HCT116 (cell line): ENCODE measurements around the gene SLC35B2. TPM values are rescaled to one million over a fixed set of nuclear protein-coding genes. Genes with fewer than 3 reads are reported as not detected.

Experiments used
- ATAC-seq: fragments of 200-7000 bp; cut with Tn5 transposase; 2 replicates; pipeline ENCODE4 v1.9.1; 2020; ENCODE audit warnings: mild to moderate bottlenecking, moderate library complexity
- Bru-seq: library from RNA; stranded (reverse); fragments of 400-500 nt; gene quantifications from one replicate; lab custom pipeline; 2021; lab: Mats Ljungman, UMichigan
- BruChase-seq, 2 experiments: library from RNA; stranded (reverse); fragments of 400-500 nt; gene quantifications; one replicate each; lab custom pipeline; 2021; lab: Mats Ljungman, UMichigan
- BruUV-seq: library from RNA; stranded (reverse); fragments of 400-500 nt; replicated peaks from 2 replicates; lab custom pipeline; 2021; lab: Mats Ljungman, UMichigan
- CTCF ChIA-PET: fragments of 300-600 bp; sonication (Branson Sonifier 250); formaldehyde crosslinking; loops from one replicate; lab custom pipeline; 2021; ENCODE audit warnings: antibody characterized with exemption; lab: Charles Lee
- POLR2A ChIA-PET: fragments of 300-600, 350-600 bp; sonication (Branson Sonifier 250); formaldehyde crosslinking; loops from one replicate; lab custom pipeline; 2021; ENCODE audit warnings: antibody characterized with exemption; lab: Charles Lee
- RAD21 ChIA-PET, 2 experiments: fragments of 300-600 bp; sonication (Branson Sonifier 250); formaldehyde crosslinking; loops; one replicate each; lab custom pipeline; 2023; ENCODE audit warnings: low total read pairs in 2 of 2; ENCODE audit not compliant: uncharacterized antibody in 2 of 2, unreplicated experiment in 2 of 2, low non-redundant PET in 1 of 2; lab: Charles Lee
- DNase-seq: peaks from one replicate; pipeline ENCODE4 v3.0.0-alpha.2; 2010; ENCODE audit warnings: low read depth, low spot score
- H2AFZ ChIP-seq: fragments of 200-600 bp; shearing (Covaris generic), sonication (generic); 2 replicates; pipeline ENCODE4 v1.6.1; 2017; ENCODE audit warnings: low read depth, mixed run types, mixed read lengths, antibody characterized with exemption, low read length; ENCODE audit not compliant: poor library complexity, severe bottlenecking
- H3K27ac ChIP-seq: 2 replicates; pipeline ENCODE4 v1.5.1; 2012; ENCODE audit warnings: low read depth, low read length
- H3K27me3 ChIP-seq: fragments of 200-600 bp; sonication (generic); 2 replicates; pipeline ENCODE4 v1.6.1; 2016; ENCODE audit warnings: mixed run types, low read length, mixed read lengths; ENCODE audit not compliant: insufficient read depth
- H3K36me3 ChIP-seq, 2 experiments: fragments of 200-500 bp in 1 of 2; fragments of 200-600 bp in 1 of 2; sonication (Bioruptor generic) in 1 of 2; sonication (generic) in 1 of 2; 2 replicates each; pipeline versions ENCODE4 v1.5.1 to v1.6.1; 2014 to 2016; ENCODE audit warnings: low read length in 2 of 2, inconsistent platforms in 1 of 2, mixed read lengths in 1 of 2, mixed run types in 1 of 2; ENCODE audit not compliant: insufficient read depth in 2 of 2, control insufficient read depth in 1 of 2
- H3K4me1 ChIP-seq, 2 experiments: fragments of 200-600 bp in 1 of 2; sonication (generic) in 1 of 2; 2 replicates each; pipeline versions ENCODE4 v1.5.1 to v1.6.1; 2012 to 2017; ENCODE audit warnings: low read length in 2 of 2, inconsistent platforms in 1 of 2, mild to moderate bottlenecking in 1 of 2, mixed read lengths in 1 of 2, mixed run types in 1 of 2, moderate library complexity in 1 of 2; ENCODE audit not compliant: insufficient read depth in 2 of 2, control insufficient read depth in 1 of 2
- H3K4me2 ChIP-seq: fragments of 200-600 bp; sonication (generic); 2 replicates; pipeline ENCODE4 v1.6.1; 2017; ENCODE audit warnings: mixed run types, low read length, mixed read lengths
- H3K4me3 ChIP-seq, 2 experiments: fragments of 200-600 bp in 1 of 2; sonication (generic) in 1 of 2; replicated peaks in 1 of 2; 2 replicates each; pipeline ENCODE4 v1.5.1; 2011 to 2016; ENCODE audit warnings: low read length in 2 of 2, control low read depth in 1 of 2, low read depth in 1 of 2, mild to moderate bottlenecking in 1 of 2, mixed read lengths in 1 of 2, mixed run types in 1 of 2
- H3K79me2 ChIP-seq: fragments of 200-600 bp; sonication (generic); 2 replicates; pipeline ENCODE4 v1.6.1; 2017; ENCODE audit warnings: mild to moderate bottlenecking, mixed run types, low read length, moderate library complexity, mixed read lengths; ENCODE audit not compliant: insufficient read depth
- H3K9ac ChIP-seq: fragments of 200-600 bp; sonication (generic); 2 replicates; pipeline ENCODE4 v1.6.1; 2016; ENCODE audit warnings: low read length, mixed read lengths
- H3K9me2 ChIP-seq: fragments of 200-600 bp; sonication (generic), shearing (Covaris generic); 2 replicates; pipeline ENCODE4 v1.6.1; 2017; ENCODE audit warnings: mixed run types, mild to moderate bottlenecking, moderate library complexity; ENCODE audit not compliant: insufficient read depth
- H3K9me3 ChIP-seq, 2 experiments: fragments of 200-500 bp in 1 of 2; fragments of 200-600 bp in 1 of 2; sonication (Bioruptor generic) in 1 of 2; sonication (generic) in 1 of 2; 2 replicates each; pipeline ENCODE4 v1.6.1; 2014 to 2017; ENCODE audit warnings: low read length in 2 of 2, mixed read lengths in 2 of 2, inconsistent platforms in 1 of 2, low read depth in 1 of 2, mild to moderate bottlenecking in 1 of 2, mixed run types in 1 of 2, moderate library complexity in 1 of 2; ENCODE audit not compliant: control insufficient read depth in 1 of 2, insufficient read depth in 1 of 2
- H4K20me1 ChIP-seq: fragments of 200-600 bp; sonication (generic), shearing (Covaris generic); 2 replicates; pipeline ENCODE4 v1.6.1; 2017; ENCODE audit warnings: mixed run types, mild to moderate bottlenecking, moderate library complexity; ENCODE audit not compliant: insufficient read depth
- ELF1 ChIP-seq: IDR thresholded peaks from 2 replicates; pipeline ENCODE4 v1.6.1; 2012; ENCODE audit warnings: low read depth, borderline replicate concordance
- FOSL1 ChIP-seq: IDR thresholded peaks from 2 replicates; pipeline ENCODE4 v1.6.1; 2012; ENCODE audit warnings: low read depth
- POLR2A ChIP-seq: IDR thresholded peaks from 2 replicates; pipeline ENCODE4 v1.7.0; 2011; ENCODE audit warnings: borderline replicate concordance; ENCODE audit not compliant: insufficient read depth, insufficient read length; ENCODE audit errors: extremely low read depth
- POLR2AphosphoS5 ChIP-seq: IDR thresholded peaks from 2 replicates; pipeline ENCODE4 v1.6.1; 2011; ENCODE audit warnings: mild to moderate bottlenecking, low read depth, low read length, moderate library complexity
- SIN3A ChIP-seq: IDR thresholded peaks from 2 replicates; pipeline ENCODE4 v1.6.1; 2012; ENCODE audit warnings: low read depth
- YY1 ChIP-seq: IDR thresholded peaks from 2 replicates; pipeline ENCODE4 v1.6.1; 2011; ENCODE audit warnings: low read length, low read depth, moderate library complexity, mild to moderate bottlenecking; ENCODE audit not compliant: insufficient replicate concordance; ENCODE audit errors: extremely low read depth
- ZFX ChIP-seq: fragments of 450-650 bp; IDR thresholded peaks from 2 replicates; pipeline ENCODE4 v1.6.1; 2017
- intact Hi-C: fragments of 100-400 bp; cut with micrococcal nuclease; formaldehyde crosslinking; loops from 2 replicates; pipeline ENCODE4 v1.10.0; 2022
- long read RNA-seq: library from polyadenylated mRNA; unstranded; transcript quantifications from one replicate; pipeline ENCODE4 v2.0.0, GENCODE V29; 2021; ENCODE audit not compliant: unreplicated experiment
- polyA plus RNA-seq: library from polyadenylated mRNA; unstranded; fragments of >200 nt; gene quantifications from 2 replicates; pipeline ENCODE4 v1.2.1, GENCODE V29; 2012; ENCODE audit warnings: missing spikeins
- total RNA-seq: library from RNA; stranded (reverse); gene quantifications from one replicate; pipeline ENCODE4 v1.2.1, GENCODE V29; 2021; ENCODE audit not compliant: unreplicated experiment
- TF ChIP-seq, protein P1 (sequence below): IDR thresholded peaks from 2 replicates; pipeline ENCODE4 v1.6.1; 2012
- TF ChIP-seq, protein P2 (sequence below): IDR thresholded peaks from 2 replicates; pipeline ENCODE4 v1.6.1; 2012
- TF ChIP-seq, protein P3 (sequence below), 3 experiments: fragments of 200-600 bp in 1 of 3; sonication (generic) in 1 of 3; IDR thresholded peaks in 2 of 3; conservative IDR thresholded peaks in 1 of 3; 2 replicates each; pipeline ENCODE4 v1.5.1; 2012 to 2017; ENCODE audit warnings: low read depth in 2 of 3, low read length in 2 of 3, antibody characterized with exemption in 1 of 3, borderline replicate concordance in 1 of 3, control low read depth in 1 of 3, mild to moderate bottlenecking in 1 of 3, mixed read lengths in 1 of 3, mixed run types in 1 of 3, moderate library complexity in 1 of 3; ENCODE audit not compliant: insufficient read depth in 1 of 3

Gene SLC35B2, protein sequence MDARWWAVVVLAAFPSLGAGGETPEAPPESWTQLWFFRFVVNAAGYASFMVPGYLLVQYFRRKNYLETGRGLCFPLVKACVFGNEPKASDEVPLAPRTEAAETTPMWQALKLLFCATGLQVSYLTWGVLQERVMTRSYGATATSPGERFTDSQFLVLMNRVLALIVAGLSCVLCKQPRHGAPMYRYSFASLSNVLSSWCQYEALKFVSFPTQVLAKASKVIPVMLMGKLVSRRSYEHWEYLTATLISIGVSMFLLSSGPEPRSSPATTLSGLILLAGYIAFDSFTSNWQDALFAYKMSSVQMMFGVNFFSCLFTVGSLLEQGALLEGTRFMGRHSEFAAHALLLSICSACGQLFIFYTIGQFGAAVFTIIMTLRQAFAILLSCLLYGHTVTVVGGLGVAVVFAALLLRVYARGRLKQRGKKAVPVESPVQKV
- total RNA-seq (50.5 TPM), Bru-seq, nascent RNA (percentile 73 among the genes with signal in this experiment), BruChase-seq, experiment 1, labeled RNA remaining after a 6-hour chase (percentile 94 among the genes with signal in this experiment), BruChase-seq, experiment 2, labeled RNA remaining after a 2-hour chase (percentile 91 among the genes with signal in this experiment)
- polyA plus RNA-seq, result 35.2 and 47.5 TPM in 2 replicates
- long read RNA-seq, transcript SLC35B2-202 (4 exons, 2,043 nt), result major isoform, 156 of 184 reads
- long read RNA-seq, partial matches to known transcripts, result 13 of 184 reads
- long read RNA-seq, other reads (novel, unspliced or antisense), result 11 of 184 reads

DNA sequence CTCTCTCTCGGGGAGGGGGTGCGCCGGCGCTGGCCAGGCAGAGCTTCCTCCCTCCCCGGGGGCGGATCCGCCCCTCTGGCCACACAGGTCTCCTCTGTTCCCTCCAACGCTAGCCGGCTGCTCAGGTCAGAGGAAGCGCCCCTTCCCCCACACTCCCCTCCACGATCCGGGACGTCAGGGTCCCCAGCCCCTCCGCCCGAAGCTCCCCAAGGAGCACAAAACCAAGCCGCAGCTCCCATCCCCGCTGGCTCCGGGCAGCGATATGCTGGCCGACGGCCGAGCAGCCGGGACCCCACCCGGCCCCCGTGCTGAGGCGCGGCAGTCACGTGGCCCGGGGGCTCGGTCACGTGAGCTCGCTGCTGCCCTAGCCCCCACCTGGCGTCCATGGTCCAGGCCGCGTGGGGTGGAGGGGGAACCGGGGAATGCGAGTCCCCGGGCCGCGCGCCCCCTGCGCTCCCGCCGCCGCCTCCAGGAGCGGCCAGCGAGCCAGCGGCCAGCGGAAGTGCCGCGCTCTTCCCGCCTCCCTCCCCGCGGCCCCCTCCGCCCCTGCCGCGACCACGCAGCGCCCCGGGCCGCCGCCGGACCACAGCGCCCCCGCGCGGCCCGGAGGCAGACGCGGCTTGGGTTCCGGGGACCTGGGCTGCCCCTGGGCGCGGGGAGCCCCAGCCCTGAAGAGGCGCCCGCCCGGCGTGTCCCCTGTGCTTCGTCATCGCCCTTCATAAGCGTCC lies at the start of gene SLC35B2:
SLC35B2 (minus strand) TSS at position 504 of the 728 bp plus-strand sequence; CDS start at position 386, 118 bp downstream.
- Histone ChIP-seq H3K9me3 (no peaks in the 10 kb centered on the region), H3K27ac (peak within 1 kb of the TSS; percentile 95), H3K4me2 (peak within 1 kb of the TSS; percentile 99), H3K9me2 (no peaks in the 10 kb centered on the region), H3K27me3 (no peaks in the 10 kb centered on the region), H2AFZ (no peak within 1 kb of the TSS), H3K79me2 (peaks cover 22% of the 10 kb centered on the region), H3K4me1 (peaks cover 2 to 21% of the 10 kb centered on the region in 2 experiments; a peak in 3 of 4 replicates), H4K20me1 (peaks cover 21% of the 10 kb centered on the region; the same call in 1 of the 2 replicates), H3K9ac (peak within 1 kb of the TSS; percentile 93), H3K4me3 (peak within 1 kb of the TSS; percentile 59 to 92), H3K36me3 (peaks cover 19 to 30% of the 10 kb centered on the region in 2 experiments; a peak in 3 of 4 replicates)
- intact Hi-C loops, result loop anchor here (2.0 kb wide), 1 partner anchor 84 kb away; no protein-coding TSS in a partner anchor
- ChIA-PET CTCF (interaction anchor here (0.6 to 2.0 kb wide), 11 partner anchors 9 to 161 kb away, joined by 3 to 16 read pairs (median 4); partner anchors contain the start of genes AARS2 and HSP90AB1), RAD21 (interaction anchor here in 1 of 2 experiments (0.8 kb wide), 1 partner anchor 84 kb away, joined by 3 read pairs; no protein-coding TSS in a partner anchor), POLR2A (interaction anchor here (0.6 to 3.4 kb wide), 6 partner anchors 8 to 85 kb away, joined by 3 to 74 read pairs (median 4); partner anchors contain the start of genes HSP90AB1 and SLC29A1)
- DNase-seq, result no peak
- BruUV-seq, result no TSS peak
- TF ChIP-seq YY1 (peak; percentile 46), POLR2AphosphoS5 (peak; percentile 72), SIN3A (peak; percentile 59; the same call in 1 of the 2 replicates), FOSL1 (no peak), ELF1 (no peak), POLR2A (peak; percentile 47), ZFX (peak; percentile 48; the same call in 1 of the 2 replicates)
- TF ChIP-seq, protein P1, sequence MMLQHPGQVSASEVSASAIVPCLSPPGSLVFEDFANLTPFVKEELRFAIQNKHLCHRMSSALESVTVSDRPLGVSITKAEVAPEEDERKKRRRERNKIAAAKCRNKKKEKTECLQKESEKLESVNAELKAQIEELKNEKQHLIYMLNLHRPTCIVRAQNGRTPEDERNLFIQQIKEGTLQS, result no peak
- TF ChIP-seq, protein P2, sequence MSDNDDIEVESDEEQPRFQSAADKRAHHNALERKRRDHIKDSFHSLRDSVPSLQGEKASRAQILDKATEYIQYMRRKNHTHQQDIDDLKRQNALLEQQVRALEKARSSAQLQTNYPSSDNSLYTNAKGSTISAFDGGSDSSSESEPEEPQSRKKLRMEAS, result peak; percentile 92
- TF ChIP-seq, protein P3, sequence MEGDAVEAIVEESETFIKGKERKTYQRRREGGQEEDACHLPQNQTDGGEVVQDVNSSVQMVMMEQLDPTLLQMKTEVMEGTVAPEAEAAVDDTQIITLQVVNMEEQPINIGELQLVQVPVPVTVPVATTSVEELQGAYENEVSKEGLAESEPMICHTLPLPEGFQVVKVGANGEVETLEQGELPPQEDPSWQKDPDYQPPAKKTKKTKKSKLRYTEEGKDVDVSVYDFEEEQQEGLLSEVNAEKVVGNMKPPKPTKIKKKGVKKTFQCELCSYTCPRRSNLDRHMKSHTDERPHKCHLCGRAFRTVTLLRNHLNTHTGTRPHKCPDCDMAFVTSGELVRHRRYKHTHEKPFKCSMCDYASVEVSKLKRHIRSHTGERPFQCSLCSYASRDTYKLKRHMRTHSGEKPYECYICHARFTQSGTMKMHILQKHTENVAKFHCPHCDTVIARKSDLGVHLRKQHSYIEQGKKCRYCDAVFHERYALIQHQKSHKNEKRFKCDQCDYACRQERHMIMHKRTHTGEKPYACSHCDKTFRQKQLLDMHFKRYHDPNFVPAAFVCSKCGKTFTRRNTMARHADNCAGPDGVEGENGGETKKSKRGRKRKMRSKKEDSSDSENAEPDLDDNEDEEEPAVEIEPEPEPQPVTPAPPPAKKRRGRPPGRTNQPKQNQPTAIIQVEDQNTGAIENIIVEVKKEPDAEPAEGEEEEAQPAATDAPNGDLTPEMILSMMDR (IDR thresholded peaks at IDR 0.05 in 2 of 3, conservative IDR thresholded peaks at IDR 0.05 in 1 of 3; ENCODE audit: borderline replicate concordance in 1 of 3, insufficient read depth in 1 of 3, low read depth in 2 of 3, low read length in 2 of 3), result peak; percentile 19 to 60 (median 44); a peak in 4 of 6 replicates
- peak; percentile 67 for ATAC-seq
